Peyer's patch (tissue), 4 donors: ENCODE measurements around the gene HCST.

Experiments
- POLR2A ChIP-seq, 2 donors: fragments of 450-650 bp; IDR thresholded peaks; one replicate each; pipeline ENCODE4 v1.5.1; 2017; ENCODE audit warnings: antibody characterized with exemption in 2 of 2, mild to moderate bottlenecking in 2 of 2, moderate library complexity in 2 of 2
- TF ChIP-seq, protein P1 (sequence below), 6 experiments: fragments of 450-650 bp in 4 of 6; fragments of 200-600 bp in 2 of 6; sonication (generic) in 1 of 6; IDR thresholded peaks; one replicate each; pipeline ENCODE4 v1.5.1; 2017 to 2019; ENCODE audit warnings: antibody characterized with exemption in 6 of 6, mild to moderate bottlenecking in 3 of 6, moderate library complexity in 1 of 6

DNA sequence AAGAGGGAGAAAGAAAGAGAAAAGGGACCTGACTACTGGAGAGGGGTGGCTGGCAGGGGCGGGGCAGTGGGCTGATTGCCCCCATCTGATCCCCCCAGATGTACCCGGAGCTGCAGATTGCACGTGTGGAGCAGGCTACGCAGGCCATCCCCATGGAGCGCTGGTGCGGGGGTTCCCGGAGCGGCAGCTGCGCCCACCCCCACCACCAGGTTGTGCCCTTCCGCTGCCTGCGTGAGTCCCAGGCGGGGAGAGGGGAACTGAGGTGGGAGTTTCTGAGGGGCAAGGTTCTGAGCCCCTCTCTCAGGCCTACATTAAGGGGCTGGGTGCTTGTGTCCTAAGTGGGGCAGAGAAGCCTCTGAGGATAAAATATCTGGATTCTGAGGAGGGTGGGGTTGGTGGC lies 31.5 kb upstream of the HCST start:
- TF ChIP-seq, protein P1, sequence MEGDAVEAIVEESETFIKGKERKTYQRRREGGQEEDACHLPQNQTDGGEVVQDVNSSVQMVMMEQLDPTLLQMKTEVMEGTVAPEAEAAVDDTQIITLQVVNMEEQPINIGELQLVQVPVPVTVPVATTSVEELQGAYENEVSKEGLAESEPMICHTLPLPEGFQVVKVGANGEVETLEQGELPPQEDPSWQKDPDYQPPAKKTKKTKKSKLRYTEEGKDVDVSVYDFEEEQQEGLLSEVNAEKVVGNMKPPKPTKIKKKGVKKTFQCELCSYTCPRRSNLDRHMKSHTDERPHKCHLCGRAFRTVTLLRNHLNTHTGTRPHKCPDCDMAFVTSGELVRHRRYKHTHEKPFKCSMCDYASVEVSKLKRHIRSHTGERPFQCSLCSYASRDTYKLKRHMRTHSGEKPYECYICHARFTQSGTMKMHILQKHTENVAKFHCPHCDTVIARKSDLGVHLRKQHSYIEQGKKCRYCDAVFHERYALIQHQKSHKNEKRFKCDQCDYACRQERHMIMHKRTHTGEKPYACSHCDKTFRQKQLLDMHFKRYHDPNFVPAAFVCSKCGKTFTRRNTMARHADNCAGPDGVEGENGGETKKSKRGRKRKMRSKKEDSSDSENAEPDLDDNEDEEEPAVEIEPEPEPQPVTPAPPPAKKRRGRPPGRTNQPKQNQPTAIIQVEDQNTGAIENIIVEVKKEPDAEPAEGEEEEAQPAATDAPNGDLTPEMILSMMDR (IDR thresholded peaks at IDR 0.05) = no peak
- TF ChIP-seq POLR2A (IDR thresholded peaks at IDR 0.05) = no peak
